HG03175 (cell line): Measurements from ENCODE around the gene CALN1.
A peak's percentile ranks its signal among the peaks of the same experiment; 100 is the strongest.
"Not testable (repeated sequence)": the region's sequence is repeated elsewhere in the genome, so short reads cannot be mapped to it uniquely, and the experiment has no call there.

Source experiments
- ATAC-seq: cut with Tn5 transposase; IDR thresholded peaks from one replicate; pipeline ENCODE4 v1.9.1; 2021; ENCODE audit warnings: mild to moderate bottlenecking, moderate library complexity; ENCODE audit not compliant: unreplicated experiment

The CALN1 gene

GRCh38 chr7:72409638-72410015 is 2.5 kb downstream of the CALN1 start:
- ATAC-seq, result no peak

GRCh38 chr7:72408966-72409637 is 3.0 kb downstream of the CALN1 start:
- no peak for ATAC-seq

GRCh38 chr7:72406820-72407403 is 5.2 kb downstream of the CALN1 start:
- ATAC-seq, result no peak

- ATAC-seq, result no peak
Observed at GRCh38 chr7:72405871-72406270, 6.3 kb downstream of the CALN1 start.

GRCh38 chr7:72405418-72405817 is 6.7 kb downstream of the CALN1 start:
- peak; percentile 57 for ATAC-seq

GRCh38 chr7:72404743-72405142 is 7.4 kb downstream of the CALN1 start:
- no peak for ATAC-seq

GRCh38 chr7:72403458-72404076 is 8.6 kb downstream of the CALN1 start:
- ATAC-seq, result no peak

GRCh38 chr7:72394016-72394415 is 18.1 kb downstream of the CALN1 start:
- ATAC-seq, result no peak

- ATAC-seq, result no peak
Observed at GRCh38 chr7:72391821-72392377, 20.2 kb downstream of the CALN1 start.

GRCh38 chr7:72386118-72386517 is 26.0 kb downstream of the CALN1 start:
- ATAC-seq, result no peak

- ATAC-seq, result no peak
Observed at GRCh38 chr7:72362246-72362645, 49.9 kb downstream of the CALN1 start.

- no peak for ATAC-seq
Observed at GRCh38 chr7:72345208-72345727, 66.9 kb downstream of the CALN1 start.

- ATAC-seq, result no peak
Observed at GRCh38 chr7:72343991-72344390, 68.1 kb downstream of the CALN1 start.

- not testable (repeated sequence) for ATAC-seq
Observed at GRCh38 chr7:72343354-72343753, 68.8 kb downstream of the CALN1 start.

- no peak for ATAC-seq
Observed at GRCh38 chr7:72337390-72338167, 74.6 kb downstream of the CALN1 start.

- ATAC-seq, result no peak
Observed at GRCh38 chr7:72336632-72337389, 75.3 kb downstream of the CALN1 start.

GRCh38 chr7:72336382-72336631 is 75.8 kb downstream of the CALN1 start:
- no peak for ATAC-seq

- ATAC-seq, result no peak
Observed at GRCh38 chr7:72335561-72336381, 76.4 kb downstream of the CALN1 start.

- no peak for ATAC-seq
Observed at GRCh38 chr7:72334698-72335097, 77.4 kb downstream of the CALN1 start.

GRCh38 chr7:72334066-72334465 is 78.1 kb downstream of the CALN1 start:
- ATAC-seq, result no peak
